OCI-M1 (cell line): ENCODE results near the gene TSC22D4.

Experiments
- DNase-seq: peaks from one replicate; lab custom pipeline; 2025; lab: John Stamatoyannopoulos, UW

The TSC22D4 gene

DNA sequence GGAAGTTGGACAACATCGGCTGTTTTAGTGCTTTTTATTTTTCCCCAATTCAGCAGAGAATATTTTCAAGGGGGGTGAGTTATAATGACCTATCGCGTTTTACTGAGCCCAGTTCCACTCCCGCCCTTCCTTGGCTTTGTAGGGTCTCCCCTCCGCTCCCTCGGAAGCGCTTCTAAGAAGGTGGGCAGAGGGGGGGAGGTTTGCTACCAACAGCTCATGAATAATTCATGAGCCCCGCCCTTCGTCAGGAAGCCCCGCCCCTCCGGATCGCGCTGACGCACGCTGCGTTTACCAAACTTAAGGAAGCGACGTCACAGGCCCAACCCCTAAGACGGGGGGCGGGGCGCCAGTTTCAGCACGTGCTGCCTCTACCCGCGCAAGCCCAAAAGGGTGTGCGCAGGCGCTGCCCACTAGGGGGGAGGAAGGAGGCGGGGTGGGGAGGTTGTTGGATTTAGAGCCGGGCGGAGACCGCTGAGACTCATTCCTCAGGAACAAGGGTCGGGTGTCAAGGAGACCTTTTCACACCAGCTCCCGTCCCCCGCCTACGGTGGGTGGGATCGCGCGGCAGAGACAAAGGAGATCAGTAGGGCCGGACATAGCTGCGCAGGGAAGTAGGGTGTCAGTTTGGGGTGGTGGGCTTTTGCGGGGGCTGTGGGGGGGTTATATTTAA is 49.9 kb downstream of the TSC22D4 start:
- peak; percentile 100 for DNase-seq

DNA sequence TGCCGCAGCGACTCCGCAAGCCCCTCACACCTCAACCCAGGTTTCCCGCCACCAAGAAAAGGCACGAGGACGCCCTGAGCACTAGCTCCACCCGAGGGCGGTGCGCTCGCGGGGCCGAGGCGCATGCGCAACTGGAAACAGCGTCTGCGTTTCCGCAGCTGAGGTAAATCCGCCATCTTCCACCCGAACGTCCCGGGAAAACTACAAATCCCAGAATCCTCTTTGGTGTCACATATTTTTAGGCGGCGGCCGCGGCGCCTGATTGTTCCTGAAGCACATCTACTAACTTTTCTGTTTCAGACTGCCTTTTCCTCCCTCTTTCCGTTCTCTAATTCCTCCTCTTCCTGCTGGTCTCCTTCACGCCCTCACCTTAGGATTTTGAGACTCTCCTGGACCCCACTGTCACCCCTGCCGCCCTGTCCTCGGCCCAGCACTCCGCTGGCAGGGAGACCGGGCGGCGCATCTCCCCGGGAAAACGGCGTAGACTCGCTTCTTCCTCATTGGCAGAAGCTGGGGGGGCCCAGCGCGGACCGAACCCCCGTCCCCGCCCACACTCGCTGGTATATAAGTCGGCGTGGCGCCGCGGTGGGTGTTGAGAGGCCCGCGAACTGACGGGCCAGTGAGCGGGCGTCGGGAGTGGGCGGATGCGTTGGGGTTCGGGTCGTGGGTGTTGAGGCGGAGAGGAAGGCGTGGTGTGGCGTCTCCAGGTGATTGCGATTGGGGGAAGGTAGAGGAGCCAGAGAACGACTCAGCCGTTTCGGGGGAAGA is 50.6 kb downstream of the TSC22D4 start, which contains the start of gene ZCWPW1:
ZCWPW1 (minus strand) TSS at position 505 of the 768 bp plus-strand sequence. CDS start 8,054 bp downstream, outside the sequence.
- DNase-seq, result peak; percentile 99

DNA sequence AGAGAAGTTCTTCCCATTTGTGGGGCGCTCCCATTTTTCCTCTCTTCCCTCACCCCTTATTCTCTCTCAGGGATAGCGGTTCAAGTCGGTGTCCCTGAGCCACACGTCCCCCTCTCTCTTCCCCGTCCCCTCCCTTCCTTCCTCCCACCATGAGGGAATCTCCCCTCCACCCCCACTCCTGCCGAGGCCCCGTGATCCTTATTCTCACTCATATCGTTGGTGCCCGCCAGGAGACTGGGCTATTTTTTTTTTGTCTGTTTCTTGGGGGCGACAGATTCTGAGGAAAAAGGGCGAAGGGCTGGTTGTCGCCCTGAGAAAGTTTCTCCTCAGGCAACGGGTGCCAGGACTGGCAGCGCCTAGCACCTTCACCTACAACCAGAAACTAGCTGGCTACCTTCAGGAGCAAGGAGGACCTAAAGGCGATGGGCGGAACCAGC is 51.2 kb downstream of the TSC22D4 start:
- DNase-seq, result no peak

DNA sequence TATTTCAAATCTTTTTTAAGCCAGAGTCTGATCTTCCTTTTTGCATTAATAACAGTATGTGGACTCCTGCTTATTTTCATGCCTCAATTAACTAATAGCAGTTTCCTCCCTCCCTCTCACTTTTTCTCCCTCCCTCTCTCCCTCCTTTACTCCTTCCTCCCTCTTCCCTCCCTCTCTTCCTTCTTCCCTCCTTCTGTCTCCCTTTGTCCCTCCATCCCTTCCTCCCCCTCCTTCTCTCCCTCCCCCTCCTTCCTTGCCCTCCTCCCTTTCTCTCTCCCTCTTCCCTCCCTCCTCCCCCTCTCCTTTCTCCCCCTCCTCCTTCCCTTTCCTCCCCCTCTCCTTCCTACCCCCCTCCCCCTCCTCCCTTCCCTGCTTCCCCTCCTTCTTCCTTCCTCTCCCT is 52.5 kb downstream of the TSC22D4 start:
- DNase-seq, result no peak

DNA sequence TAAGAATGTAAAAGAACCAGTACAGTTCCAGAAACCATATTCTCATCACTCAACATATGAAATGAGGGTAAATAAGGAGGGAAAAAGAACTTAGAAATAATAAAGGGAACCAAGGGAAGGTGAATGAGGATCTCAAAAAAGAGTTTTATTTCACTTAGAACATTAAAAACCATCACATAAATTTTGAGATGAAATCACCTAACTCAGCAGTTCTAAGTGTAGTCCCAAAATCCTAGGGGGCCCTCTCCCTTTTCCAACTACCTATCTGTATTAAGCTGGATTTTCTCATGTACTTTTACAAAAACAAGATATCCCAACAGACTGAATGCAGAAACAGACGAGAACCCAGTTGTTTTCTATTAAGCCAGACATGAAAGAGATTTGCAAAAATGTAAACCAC is 53.7 kb downstream of the TSC22D4 start:
- DNase-seq, result no peak

DNA sequence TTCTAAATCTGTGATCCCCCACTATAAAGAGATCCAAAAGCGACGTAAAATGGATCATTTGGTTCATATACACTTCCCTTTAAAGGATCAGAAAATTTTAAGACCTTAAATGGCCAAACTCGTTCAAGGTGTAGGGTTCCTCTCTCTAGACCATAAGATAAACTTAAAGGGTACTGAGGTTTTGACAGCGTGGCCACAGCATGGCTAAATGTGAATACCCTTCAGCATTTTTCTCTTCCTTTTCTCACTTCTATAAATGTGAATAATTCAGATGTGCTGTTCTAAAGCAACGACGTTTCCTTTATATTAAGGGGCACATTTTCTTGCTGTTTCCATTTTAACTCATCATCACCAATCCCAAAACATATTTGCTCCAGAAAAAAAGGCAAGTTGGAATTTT is 55.7 kb downstream of the TSC22D4 start:
- DNase-seq, result no peak

DNA sequence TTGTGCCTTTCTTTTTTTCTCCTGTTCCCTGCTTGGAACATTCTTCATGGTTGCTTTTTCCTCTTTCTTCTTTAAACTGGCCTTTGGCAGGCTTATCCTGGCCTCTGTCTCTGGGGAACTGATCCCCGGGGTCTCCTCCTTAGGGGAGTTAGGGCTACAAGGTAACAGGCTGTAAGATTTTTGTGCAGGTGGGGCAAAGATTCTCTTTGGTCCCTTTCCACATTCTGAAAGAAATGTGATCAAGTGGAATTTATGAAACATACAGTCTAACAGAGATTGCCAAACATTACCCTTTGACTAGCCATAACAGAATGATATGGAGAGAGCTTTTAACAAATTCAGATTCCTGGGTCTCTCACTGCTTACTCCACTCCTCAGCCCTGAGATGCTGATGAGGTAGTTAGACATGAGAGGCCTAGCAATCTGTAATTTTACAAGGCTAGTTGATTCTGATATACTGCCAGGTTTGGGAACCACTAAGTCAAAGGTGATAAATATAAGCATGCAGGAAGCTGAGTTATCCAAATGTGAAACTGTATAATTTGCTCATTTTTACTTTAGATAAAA is 59.3 kb downstream of the TSC22D4 start:
- DNase-seq, result no peak

DNA sequence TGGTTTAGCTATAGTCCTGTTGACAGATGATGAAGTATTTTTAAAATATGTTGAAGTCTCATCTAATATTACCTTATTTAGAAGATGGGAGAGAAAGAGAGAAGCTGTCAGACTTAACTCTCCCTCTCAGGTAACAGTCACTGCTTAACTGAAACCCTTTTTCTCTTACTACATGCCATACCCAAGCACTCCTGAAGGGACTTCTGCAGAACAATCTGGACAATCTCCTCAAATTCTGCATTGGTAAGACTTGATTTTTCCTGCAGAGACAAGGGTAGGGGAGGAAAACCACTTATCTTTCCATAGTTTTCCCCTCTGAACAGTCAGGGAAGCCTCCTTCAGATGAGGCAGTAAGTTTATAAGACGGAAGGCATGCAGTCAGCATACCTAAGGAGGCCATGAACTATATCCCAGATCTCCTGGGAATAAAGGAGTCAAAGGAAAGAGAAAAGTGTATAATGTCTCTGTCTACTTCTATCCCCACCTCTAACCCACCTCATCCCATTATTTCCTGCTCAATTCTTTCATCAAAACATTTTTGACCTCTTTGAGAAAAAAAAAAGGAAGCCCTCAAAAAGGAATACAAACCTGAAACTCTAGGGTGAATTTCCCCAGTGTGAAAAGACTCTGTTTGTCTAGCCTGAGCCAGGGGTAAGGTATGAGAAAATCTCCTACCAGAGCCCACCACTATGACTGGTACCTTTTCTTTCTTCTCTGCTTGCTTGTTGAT is 59.9 kb downstream of the TSC22D4 start:
- DNase-seq, result no peak
